ENCODE measurements around the gene C6orf47. TPM values are rescaled to one million over a fixed set of nuclear protein-coding genes. Genes with fewer than 3 reads are reported as not detected.

The C6orf47 gene
- total and polyA plus RNA-seq, 2 of the 13 experiments (the other 11 are each of a cell fraction or from before 2014, with no cell fraction given): 1.7 to 18.1 TPM

DNA sequence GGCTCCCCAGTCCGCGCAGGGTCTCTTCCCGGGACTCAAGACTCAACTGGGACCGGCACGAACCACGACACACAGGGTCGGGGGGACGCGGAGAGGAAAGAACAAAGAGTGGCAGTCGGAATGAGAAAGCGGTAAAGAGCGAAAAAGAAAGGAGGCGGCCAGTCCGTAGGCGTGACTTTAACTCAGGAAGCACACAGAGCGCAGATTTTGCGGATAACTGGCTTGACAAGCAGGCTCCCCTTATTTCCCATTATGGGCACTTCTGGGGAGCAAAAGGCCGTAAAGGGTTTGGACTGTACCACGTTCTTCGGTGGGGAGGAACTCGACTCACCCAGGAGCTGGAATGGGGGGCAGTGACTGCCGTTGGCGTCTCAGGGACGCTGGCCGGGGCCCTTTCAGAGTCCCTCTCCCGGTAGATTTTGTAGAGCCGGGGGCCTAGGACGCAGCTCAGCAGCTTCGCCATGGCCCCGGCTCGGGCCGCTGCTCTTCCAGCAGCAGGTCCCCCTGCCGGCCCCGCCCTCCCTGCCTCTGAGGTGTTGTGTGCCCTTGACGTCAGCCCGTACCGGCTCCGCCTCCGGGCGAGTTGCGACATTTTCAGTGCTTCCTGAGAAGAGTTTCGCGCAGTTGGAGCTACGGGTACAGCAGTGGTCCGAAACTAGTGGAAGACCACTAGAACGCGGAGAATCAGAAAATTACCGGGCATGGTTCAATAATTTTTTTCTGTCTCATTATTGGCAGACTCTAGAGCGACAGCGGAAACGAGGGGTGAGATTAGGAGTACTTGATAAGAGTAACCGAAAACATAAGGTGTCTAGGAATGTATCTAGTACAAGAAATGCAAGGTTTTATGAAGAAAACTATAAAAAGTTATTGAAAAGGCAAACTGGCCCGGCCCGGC lies 42.5 kb upstream of the C6orf47 start, which contains the start of gene ABHD16A (continued):
- TF ChIP-seq, protein P1, sequence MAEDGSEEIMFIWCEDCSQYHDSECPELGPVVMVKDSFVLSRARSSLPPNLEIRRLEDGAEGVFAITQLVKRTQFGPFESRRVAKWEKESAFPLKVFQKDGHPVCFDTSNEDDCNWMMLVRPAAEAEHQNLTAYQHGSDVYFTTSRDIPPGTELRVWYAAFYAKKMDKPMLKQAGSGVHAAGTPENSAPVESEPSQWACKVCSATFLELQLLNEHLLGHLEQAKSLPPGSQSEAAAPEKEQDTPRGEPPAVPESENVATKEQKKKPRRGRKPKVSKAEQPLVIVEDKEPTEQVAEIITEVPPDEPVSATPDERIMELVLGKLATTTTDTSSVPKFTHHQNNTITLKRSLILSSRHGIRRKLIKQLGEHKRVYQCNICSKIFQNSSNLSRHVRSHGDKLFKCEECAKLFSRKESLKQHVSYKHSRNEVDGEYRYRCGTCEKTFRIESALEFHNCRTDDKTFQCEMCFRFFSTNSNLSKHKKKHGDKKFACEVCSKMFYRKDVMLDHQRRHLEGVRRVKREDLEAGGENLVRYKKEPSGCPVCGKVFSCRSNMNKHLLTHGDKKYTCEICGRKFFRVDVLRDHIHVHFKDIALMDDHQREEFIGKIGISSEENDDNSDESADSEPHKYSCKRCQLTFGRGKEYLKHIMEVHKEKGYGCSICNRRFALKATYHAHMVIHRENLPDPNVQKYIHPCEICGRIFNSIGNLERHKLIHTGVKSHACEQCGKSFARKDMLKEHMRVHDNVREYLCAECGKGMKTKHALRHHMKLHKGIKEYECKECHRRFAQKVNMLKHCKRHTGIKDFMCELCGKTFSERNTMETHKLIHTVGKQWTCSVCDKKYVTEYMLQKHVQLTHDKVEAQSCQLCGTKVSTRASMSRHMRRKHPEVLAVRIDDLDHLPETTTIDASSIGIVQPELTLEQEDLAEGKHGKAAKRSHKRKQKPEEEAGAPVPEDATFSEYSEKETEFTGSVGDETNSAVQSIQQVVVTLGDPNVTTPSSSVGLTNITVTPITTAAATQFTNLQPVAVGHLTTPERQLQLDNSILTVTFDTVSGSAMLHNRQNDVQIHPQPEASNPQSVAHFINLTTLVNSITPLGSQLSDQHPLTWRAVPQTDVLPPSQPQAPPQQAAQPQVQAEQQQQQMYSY (CRISPR knock-in tag; IDR thresholded peaks at IDR 0.05): no peak
- TF ChIP-seq ZNF282 (IDR thresholded peaks at IDR 0.05; ENCODE audit: partially characterized antibody) (no peak), BHLHE40 (IDR thresholded peaks at IDR 0.05; ENCODE audit: low read length) (peak; percentile 78), ZNF816 (CRISPR knock-in tag; IDR thresholded peaks at IDR 0.05; ENCODE audit: borderline replicate concordance) (peak; percentile 76), ARHGAP35 (CRISPR knock-in tag; IDR thresholded peaks at IDR 0.05; ENCODE audit: borderline replicate concordance) (no peak), KMT2B (CRISPR knock-in tag; IDR thresholded peaks at IDR 0.05) (peak; percentile 84), ZNF383 (CRISPR knock-in tag; IDR thresholded peaks at IDR 0.05; ENCODE audit: borderline replicate concordance) (no peak), ARNT2 (CRISPR knock-in tag; IDR thresholded peaks at IDR 0.05; ENCODE audit: low read depth) (0 out of 2 replicates have a peak, but pooled peaks have one; percentile 15), ZSCAN20 (CRISPR knock-in tag; IDR thresholded peaks at IDR 0.05; ENCODE audit: borderline replicate concordance) (peak; percentile 36; the same call in 1 of the 2 replicates), ZBTB3 (CRISPR knock-in tag; IDR thresholded peaks at IDR 0.05; ENCODE audit: borderline replicate concordance, low read depth) (no peak)
- TF ChIP-seq, protein P2, sequence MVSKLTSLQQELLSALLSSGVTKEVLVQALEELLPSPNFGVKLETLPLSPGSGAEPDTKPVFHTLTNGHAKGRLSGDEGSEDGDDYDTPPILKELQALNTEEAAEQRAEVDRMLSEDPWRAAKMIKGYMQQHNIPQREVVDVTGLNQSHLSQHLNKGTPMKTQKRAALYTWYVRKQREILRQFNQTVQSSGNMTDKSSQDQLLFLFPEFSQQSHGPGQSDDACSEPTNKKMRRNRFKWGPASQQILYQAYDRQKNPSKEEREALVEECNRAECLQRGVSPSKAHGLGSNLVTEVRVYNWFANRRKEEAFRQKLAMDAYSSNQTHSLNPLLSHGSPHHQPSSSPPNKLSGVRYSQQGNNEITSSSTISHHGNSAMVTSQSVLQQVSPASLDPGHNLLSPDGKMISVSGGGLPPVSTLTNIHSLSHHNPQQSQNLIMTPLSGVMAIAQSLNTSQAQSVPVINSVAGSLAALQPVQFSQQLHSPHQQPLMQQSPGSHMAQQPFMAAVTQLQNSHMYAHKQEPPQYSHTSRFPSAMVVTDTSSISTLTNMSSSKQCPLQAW (CRISPR knock-in tag; IDR thresholded peaks at IDR 0.05): peak; percentile 93
- TF ChIP-seq, protein P3, sequence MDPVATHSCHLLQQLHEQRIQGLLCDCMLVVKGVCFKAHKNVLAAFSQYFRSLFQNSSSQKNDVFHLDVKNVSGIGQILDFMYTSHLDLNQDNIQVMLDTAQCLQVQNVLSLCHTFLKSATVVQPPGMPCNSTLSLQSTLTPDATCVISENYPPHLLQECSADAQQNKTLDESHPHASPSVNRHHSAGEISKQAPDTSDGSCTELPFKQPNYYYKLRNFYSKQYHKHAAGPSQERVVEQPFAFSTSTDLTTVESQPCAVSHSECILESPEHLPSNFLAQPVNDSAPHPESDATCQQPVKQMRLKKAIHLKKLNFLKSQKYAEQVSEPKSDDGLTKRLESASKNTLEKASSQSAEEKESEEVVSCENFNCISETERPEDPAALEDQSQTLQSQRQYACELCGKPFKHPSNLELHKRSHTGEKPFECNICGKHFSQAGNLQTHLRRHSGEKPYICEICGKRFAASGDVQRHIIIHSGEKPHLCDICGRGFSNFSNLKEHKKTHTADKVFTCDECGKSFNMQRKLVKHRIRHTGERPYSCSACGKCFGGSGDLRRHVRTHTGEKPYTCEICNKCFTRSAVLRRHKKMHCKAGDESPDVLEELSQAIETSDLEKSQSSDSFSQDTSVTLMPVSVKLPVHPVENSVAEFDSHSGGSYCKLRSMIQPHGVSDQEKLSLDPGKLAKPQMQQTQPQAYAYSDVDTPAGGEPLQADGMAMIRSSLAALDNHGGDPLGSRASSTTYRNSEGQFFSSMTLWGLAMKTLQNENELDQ (CRISPR knock-in tag; IDR thresholded peaks at IDR 0.05; ENCODE audit: borderline replicate concordance): peak; percentile 14; the same call in 1 of the 2 replicates
- TF ChIP-seq, protein P4, sequence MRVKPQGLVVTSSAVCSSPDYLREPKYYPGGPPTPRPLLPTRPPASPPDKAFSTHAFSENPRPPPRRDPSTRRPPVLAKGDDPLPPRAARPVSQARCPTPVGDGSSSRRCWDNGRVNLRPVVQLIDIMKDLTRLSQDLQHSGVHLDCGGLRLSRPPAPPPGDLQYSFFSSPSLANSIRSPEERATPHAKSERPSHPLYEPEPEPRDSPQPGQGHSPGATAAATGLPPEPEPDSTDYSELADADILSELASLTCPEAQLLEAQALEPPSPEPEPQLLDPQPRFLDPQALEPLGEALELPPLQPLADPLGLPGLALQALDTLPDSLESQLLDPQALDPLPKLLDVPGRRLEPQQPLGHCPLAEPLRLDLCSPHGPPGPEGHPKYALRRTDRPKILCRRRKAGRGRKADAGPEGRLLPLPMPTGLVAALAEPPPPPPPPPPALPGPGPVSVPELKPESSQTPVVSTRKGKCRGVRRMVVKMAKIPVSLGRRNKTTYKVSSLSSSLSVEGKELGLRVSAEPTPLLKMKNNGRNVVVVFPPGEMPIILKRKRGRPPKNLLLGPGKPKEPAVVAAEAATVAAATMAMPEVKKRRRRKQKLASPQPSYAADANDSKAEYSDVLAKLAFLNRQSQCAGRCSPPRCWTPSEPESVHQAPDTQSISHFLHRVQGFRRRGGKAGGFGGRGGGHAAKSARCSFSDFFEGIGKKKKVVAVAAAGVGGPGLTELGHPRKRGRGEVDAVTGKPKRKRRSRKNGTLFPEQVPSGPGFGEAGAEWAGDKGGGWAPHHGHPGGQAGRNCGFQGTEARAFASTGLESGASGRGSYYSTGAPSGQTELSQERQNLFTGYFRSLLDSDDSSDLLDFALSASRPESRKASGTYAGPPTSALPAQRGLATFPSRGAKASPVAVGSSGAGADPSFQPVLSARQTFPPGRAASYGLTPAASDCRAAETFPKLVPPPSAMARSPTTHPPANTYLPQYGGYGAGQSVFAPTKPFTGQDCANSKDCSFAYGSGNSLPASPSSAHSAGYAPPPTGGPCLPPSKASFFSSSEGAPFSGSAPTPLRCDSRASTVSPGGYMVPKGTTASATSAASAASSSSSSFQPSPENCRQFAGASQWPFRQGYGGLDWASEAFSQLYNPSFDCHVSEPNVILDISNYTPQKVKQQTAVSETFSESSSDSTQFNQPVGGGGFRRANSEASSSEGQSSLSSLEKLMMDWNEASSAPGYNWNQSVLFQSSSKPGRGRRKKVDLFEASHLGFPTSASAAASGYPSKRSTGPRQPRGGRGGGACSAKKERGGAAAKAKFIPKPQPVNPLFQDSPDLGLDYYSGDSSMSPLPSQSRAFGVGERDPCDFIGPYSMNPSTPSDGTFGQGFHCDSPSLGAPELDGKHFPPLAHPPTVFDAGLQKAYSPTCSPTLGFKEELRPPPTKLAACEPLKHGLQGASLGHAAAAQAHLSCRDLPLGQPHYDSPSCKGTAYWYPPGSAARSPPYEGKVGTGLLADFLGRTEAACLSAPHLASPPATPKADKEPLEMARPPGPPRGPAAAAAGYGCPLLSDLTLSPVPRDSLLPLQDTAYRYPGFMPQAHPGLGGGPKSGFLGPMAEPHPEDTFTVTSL (CRISPR knock-in tag; IDR thresholded peaks at IDR 0.05; ENCODE audit: borderline replicate concordance): peak; percentile 34; the same call in 1 of the 2 replicates

All from HepG2 (cell line).